Smooth muscle cell of the brain vasculature (primary cell): ENCODE results near the gene ANKRD11.

Experiments used
- DNase-seq: peaks from one replicate; pipeline ENCODE4 v3.0.0-alpha.2; 2012; ENCODE audit warnings: low read depth, low spot score

Gene ANKRD11

GRCh38 chr16:89490439-89491237 lies at the start of gene ANKRD11:
Gene ANKRD11 (minus strand): TSS chr16:89490561. CDS start chr16:89317019, 173,542 bp downstream.
- peak; percentile 99 for DNase-seq

GRCh38 chr16:89538286-89538685 lies 47.9 kb upstream of the ANKRD11 start:
- DNase-seq: no peak

GRCh38 chr16:89537549-89537925 lies 47.2 kb upstream of the ANKRD11 start:
- DNase-seq: no peak

GRCh38 chr16:89536886-89537548 lies 46.7 kb upstream of the ANKRD11 start:
- DNase-seq: no peak

- DNase-seq: no peak
Measured at GRCh38 chr16:89536371-89536770, 46.0 kb upstream of the ANKRD11 start.

- no peak for DNase-seq
Measured at GRCh38 chr16:89534252-89534756, 43.9 kb upstream of the ANKRD11 start.

GRCh38 chr16:89531821-89532526 lies 41.6 kb upstream of the ANKRD11 start:
- DNase-seq: no peak

- DNase-seq: no peak
Measured at GRCh38 chr16:89530401-89531381, 40.3 kb upstream of the ANKRD11 start.

GRCh38 chr16:89529097-89529496 lies 38.7 kb upstream of the ANKRD11 start:
- no peak for DNase-seq

- no peak for DNase-seq
Measured at GRCh38 chr16:89525146-89525913, 35.0 kb upstream of the ANKRD11 start.

- DNase-seq: no peak
Measured at GRCh38 chr16:89523680-89524344, 33.5 kb upstream of the ANKRD11 start.

GRCh38 chr16:89522287-89522686 lies 31.9 kb upstream of the ANKRD11 start:
- no peak for DNase-seq

- no peak for DNase-seq
Measured at GRCh38 chr16:89519881-89520280, 29.5 kb upstream of the ANKRD11 start.

GRCh38 chr16:89517128-89517527 lies 26.8 kb upstream of the ANKRD11 start:
- no peak for DNase-seq

- DNase-seq: no peak
Measured at GRCh38 chr16:89512453-89512852, 22.1 kb upstream of the ANKRD11 start.

- no peak for DNase-seq
Measured at GRCh38 chr16:89511374-89511773, 21.0 kb upstream of the ANKRD11 start.

- DNase-seq: no peak
Measured at GRCh38 chr16:89510526-89510925, 20.2 kb upstream of the ANKRD11 start.

GRCh38 chr16:89507834-89508590 lies 17.7 kb upstream of the ANKRD11 start, which contains the start of gene SPG7:
Gene SPG7 (plus strand): TSS chr16:89508403. CDS start chr16:89508418, 15 bp downstream.
- DNase-seq: peak; percentile 51
